SK-N-SH treated with all-trans-retinoic acid at 6 μM for 48 hours (cell line): ENCODE measurements around the gene DGAT2.

Source experiments
- ATAC-seq: fragments of 200-7000 bp; cut with Tn5 transposase; 3 replicates; pipeline ENCODE4 v1.9.1; 2020; ENCODE audit warnings: mild to moderate bottlenecking, moderate library complexity
- ARNTL ChIP-seq: fragments of 450-650 bp; formaldehyde crosslinking; IDR thresholded peaks from 2 replicates; pipeline ENCODE4 v1.5.0; 2020; ENCODE audit warnings: low read depth, mild to moderate bottlenecking, moderate library complexity, borderline replicate concordance
- BACH2 ChIP-seq: fragments of 250-450 bp; sonication (Bioruptor Pico); IDR thresholded peaks from 2 replicates; pipeline ENCODE4 v1.9.0; 2021; ENCODE audit warnings: mild to moderate bottlenecking, borderline replicate concordance
- CREB5 ChIP-seq: fragments of 250-450 bp; sonication (Bioruptor Pico); IDR thresholded peaks from 2 replicates; pipeline ENCODE4 v1.5.1; 2020; ENCODE audit warnings: low read depth, mild to moderate bottlenecking, moderate library complexity
- CSDC2 ChIP-seq: fragments of 250-450 bp; sonication (Bioruptor Pico); IDR thresholded peaks from 2 replicates; pipeline ENCODE4 v1.5.0; 2020; ENCODE audit warnings: mild to moderate bottlenecking, moderate library complexity
- CSRNP3 ChIP-seq: fragments of 250-450 bp; sonication (Bioruptor Pico); IDR thresholded peaks from 2 replicates; pipeline ENCODE4 v1.5.1; 2021; ENCODE audit warnings: mild to moderate bottlenecking, moderate library complexity
- ESRRG ChIP-seq: fragments of 250-450 bp; sonication (Bioruptor Pico); IDR thresholded peaks from 2 replicates; pipeline ENCODE4 v1.6.1; 2021; ENCODE audit warnings: mild to moderate bottlenecking
- GLIS3 ChIP-seq: fragments of 250-450 bp; sonication (Bioruptor Pico); IDR thresholded peaks from 2 replicates; pipeline ENCODE4 v1.5.0; 2020; ENCODE audit warnings: mild to moderate bottlenecking, moderate library complexity
- ISL1 ChIP-seq: fragments of 250-450 bp; sonication (Bioruptor Pico); IDR thresholded peaks from 2 replicates; pipeline ENCODE4 v2.1.2; 2022; ENCODE audit warnings: mild to moderate bottlenecking, moderate library complexity
- OSR1 ChIP-seq: fragments of 250-450 bp; sonication (Bioruptor Pico); IDR thresholded peaks from 2 replicates; pipeline ENCODE4 v1.8.0; 2022; ENCODE audit warnings: moderate library complexity, mild to moderate bottlenecking, inconsistent platforms
- PATZ1 ChIP-seq: fragments of 250-450 bp; sonication (Bioruptor Pico); IDR thresholded peaks from 2 replicates; pipeline ENCODE4 v1.8.0; 2020; ENCODE audit warnings: mild to moderate bottlenecking, moderate library complexity, borderline replicate concordance
- POU6F1 ChIP-seq: fragments of 250-450 bp; sonication (Bioruptor Pico); IDR thresholded peaks from 2 replicates; pipeline ENCODE4 v1.8.0; 2021; ENCODE audit warnings: low read depth, mild to moderate bottlenecking, moderate library complexity, borderline replicate concordance
- PPARA ChIP-seq: fragments of 250-450 bp; sonication (Bioruptor Pico); IDR thresholded peaks from 2 replicates; pipeline ENCODE4 v1.5.0; 2020; ENCODE audit warnings: mild to moderate bottlenecking, borderline replicate concordance
- RARB ChIP-seq: fragments of 250-450 bp; sonication (Bioruptor Pico); IDR thresholded peaks from 2 replicates; pipeline ENCODE4 v1.8.0; 2021; ENCODE audit warnings: mild to moderate bottlenecking, moderate library complexity
- SNAI2 ChIP-seq: fragments of 250-450 bp; sonication (Bioruptor Pico); IDR thresholded peaks from 2 replicates; pipeline ENCODE4 v1.5.0; 2020; ENCODE audit warnings: mild to moderate bottlenecking, moderate library complexity
- TCF4 ChIP-seq: fragments of 250-450 bp; sonication (Bioruptor Pico); IDR thresholded peaks from 2 replicates; pipeline ENCODE4 v1.8.0; 2021; ENCODE audit warnings: mild to moderate bottlenecking, moderate library complexity, borderline replicate concordance
- TOX ChIP-seq: fragments of 250-450 bp; sonication (Bioruptor Pico); IDR thresholded peaks from 2 replicates; pipeline ENCODE4 v1.8.0; 2021; ENCODE audit warnings: mild to moderate bottlenecking, moderate library complexity, borderline replicate concordance
- TSHZ2 ChIP-seq: fragments of 250-450 bp; sonication (Bioruptor Pico); IDR thresholded peaks from 2 replicates; pipeline ENCODE4 v1.5.0; 2020; ENCODE audit warnings: mild to moderate bottlenecking, moderate library complexity
- ZFP3 ChIP-seq: fragments of 250-450 bp; sonication (Bioruptor Pico); IDR thresholded peaks from 2 replicates; pipeline ENCODE4 v1.5.0; 2020; ENCODE audit warnings: mild to moderate bottlenecking, moderate library complexity
- ZFP30 ChIP-seq: fragments of 450-650 bp; formaldehyde crosslinking; IDR thresholded peaks from 2 replicates; pipeline ENCODE4 v1.5.0; 2022; ENCODE audit warnings: mild to moderate bottlenecking, moderate library complexity
- ZNF565 ChIP-seq: fragments of 450-650 bp; formaldehyde crosslinking; conservative IDR thresholded peaks from 2 replicates; pipeline ENCODE4 v1.5.0; 2020; ENCODE audit warnings: low read depth, mild to moderate bottlenecking, moderate library complexity
- ZNF70 ChIP-seq: fragments of 450-650 bp; formaldehyde crosslinking; IDR thresholded peaks from 2 replicates; pipeline ENCODE4 v1.5.0; 2020; ENCODE audit warnings: mild to moderate bottlenecking, moderate library complexity
- ZNF8 ChIP-seq: fragments of 450-650 bp; formaldehyde crosslinking; IDR thresholded peaks from 2 replicates; pipeline ENCODE4 v1.5.0; 2020; ENCODE audit warnings: mild to moderate bottlenecking, moderate library complexity

The DGAT2 gene

GRCh38 chr11:75728992-75729391, 39.6 kb upstream of the DGAT2 start:
- ATAC-seq = no peak
- no peak for TF ChIP-seq OSR1
- no peak for TF ChIP-seq PPARA (CRISPR knock-in tag)
- no peak for TF ChIP-seq ZFP3 (CRISPR knock-in tag)
- TF ChIP-seq TOX (CRISPR knock-in tag) = no peak
- no peak for TF ChIP-seq GLIS3
- TF ChIP-seq PATZ1 (CRISPR knock-in tag) = no peak
- TF ChIP-seq ZFP30 (CRISPR knock-in tag) = no peak
- TF ChIP-seq CSRNP3 = no peak
- no peak for TF ChIP-seq ZNF8 (CRISPR knock-in tag)

GRCh38 chr11:75731095-75731494, 37.5 kb upstream of the DGAT2 start:
- no peak for ATAC-seq
- no peak for TF ChIP-seq TOX (CRISPR knock-in tag)

GRCh38 chr11:75733071-75733430, 35.5 kb upstream of the DGAT2 start:
- no peak for ATAC-seq
- TF ChIP-seq TOX (CRISPR knock-in tag) (no peak), ZNF565 (CRISPR knock-in tag) (no peak), CSDC2 (CRISPR knock-in tag) (no peak), ZFP3 (CRISPR knock-in tag) (no peak), ZNF8 (CRISPR knock-in tag) (no peak), OSR1 (no peak), ZFP30 (CRISPR knock-in tag) (no peak), POU6F1 (CRISPR knock-in tag) (no peak), ARNTL (no peak), BACH2 (CRISPR knock-in tag) (no peak), RARB (CRISPR knock-in tag) (no peak), CREB5 (CRISPR knock-in tag) (no peak), ESRRG (CRISPR knock-in tag) (no peak), TCF4 (CRISPR knock-in tag) (no peak), TSHZ2 (CRISPR knock-in tag) (no peak), SNAI2 (no peak), ISL1 (CRISPR knock-in tag) (no peak), PATZ1 (CRISPR knock-in tag) (no peak), GLIS3 (no peak), ZNF70 (no peak)
